ENCODE results near the gene CTSS.

The CTSS gene

DNA sequence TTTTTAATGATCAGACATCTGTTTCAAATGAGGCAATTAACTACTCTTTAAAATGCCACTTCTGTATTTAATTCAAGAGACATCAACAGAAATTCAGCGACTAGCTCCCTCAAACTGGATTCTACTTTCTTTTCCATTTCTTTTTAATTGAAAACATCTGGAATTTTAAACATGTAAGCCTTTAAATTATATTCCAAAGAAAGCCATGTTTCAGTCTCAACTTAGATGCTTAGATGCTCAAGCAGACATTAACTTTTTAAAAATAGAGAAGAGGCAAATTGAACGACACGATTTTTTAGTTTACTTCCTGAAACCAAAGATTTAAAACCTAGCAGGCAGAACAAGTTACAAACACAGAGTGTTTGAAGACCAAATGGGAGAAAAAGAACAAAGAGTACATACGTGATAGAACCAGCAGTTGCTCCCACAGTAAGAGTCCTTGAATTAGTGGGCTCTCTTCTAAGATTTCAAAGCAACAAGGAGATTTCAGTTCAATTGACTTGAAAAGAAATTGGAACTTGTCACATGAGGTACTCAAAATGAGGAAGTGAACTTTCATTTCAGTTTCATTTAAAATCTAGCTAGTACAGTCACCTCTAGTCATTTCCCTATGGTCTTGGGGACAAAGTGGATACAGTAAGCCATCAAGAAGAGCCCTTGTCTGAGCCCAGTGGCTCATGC, at the start of gene CTSS:
TSS of gene CTSS (minus strand) at position 483 of the 681 bp plus-strand sequence. CDS start 1,015 bp downstream, outside the sequence.
- no peak within 1 kb of the TSS for H3K27ac ChIP-seq
- TF ChIP-seq, protein P1, sequence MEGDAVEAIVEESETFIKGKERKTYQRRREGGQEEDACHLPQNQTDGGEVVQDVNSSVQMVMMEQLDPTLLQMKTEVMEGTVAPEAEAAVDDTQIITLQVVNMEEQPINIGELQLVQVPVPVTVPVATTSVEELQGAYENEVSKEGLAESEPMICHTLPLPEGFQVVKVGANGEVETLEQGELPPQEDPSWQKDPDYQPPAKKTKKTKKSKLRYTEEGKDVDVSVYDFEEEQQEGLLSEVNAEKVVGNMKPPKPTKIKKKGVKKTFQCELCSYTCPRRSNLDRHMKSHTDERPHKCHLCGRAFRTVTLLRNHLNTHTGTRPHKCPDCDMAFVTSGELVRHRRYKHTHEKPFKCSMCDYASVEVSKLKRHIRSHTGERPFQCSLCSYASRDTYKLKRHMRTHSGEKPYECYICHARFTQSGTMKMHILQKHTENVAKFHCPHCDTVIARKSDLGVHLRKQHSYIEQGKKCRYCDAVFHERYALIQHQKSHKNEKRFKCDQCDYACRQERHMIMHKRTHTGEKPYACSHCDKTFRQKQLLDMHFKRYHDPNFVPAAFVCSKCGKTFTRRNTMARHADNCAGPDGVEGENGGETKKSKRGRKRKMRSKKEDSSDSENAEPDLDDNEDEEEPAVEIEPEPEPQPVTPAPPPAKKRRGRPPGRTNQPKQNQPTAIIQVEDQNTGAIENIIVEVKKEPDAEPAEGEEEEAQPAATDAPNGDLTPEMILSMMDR (IDR thresholded peaks at IDR 0.05), result no peak
- no peaks in the 10 kb centered on the region for H3K36me3 ChIP-seq (ENCODE audit: control insufficient read depth, insufficient read depth, low read length)
- peak within 1 kb of the TSS; percentile 6 for H3K4me2 ChIP-seq (ENCODE audit: low read length)
- H3K4me3 ChIP-seq (ENCODE audit: low read depth, low read length), result peak within 1 kb of the TSS; percentile 17
- H3K27me3 ChIP-seq (ENCODE audit: control insufficient read depth, insufficient read depth, low read length), result no peaks in the 10 kb centered on the region
- H3K79me2 ChIP-seq, result no peaks in the 10 kb centered on the region
- no peak within 1 kb of the TSS for H3K9ac ChIP-seq
- no peaks in the 10 kb centered on the region for H3K4me1 ChIP-seq
- no peaks in the 10 kb centered on the region for H3K9me3 ChIP-seq (ENCODE audit: control insufficient read depth, low read length)
- H2AFZ ChIP-seq, result peak within 1 kb of the TSS; percentile 62

DNA sequence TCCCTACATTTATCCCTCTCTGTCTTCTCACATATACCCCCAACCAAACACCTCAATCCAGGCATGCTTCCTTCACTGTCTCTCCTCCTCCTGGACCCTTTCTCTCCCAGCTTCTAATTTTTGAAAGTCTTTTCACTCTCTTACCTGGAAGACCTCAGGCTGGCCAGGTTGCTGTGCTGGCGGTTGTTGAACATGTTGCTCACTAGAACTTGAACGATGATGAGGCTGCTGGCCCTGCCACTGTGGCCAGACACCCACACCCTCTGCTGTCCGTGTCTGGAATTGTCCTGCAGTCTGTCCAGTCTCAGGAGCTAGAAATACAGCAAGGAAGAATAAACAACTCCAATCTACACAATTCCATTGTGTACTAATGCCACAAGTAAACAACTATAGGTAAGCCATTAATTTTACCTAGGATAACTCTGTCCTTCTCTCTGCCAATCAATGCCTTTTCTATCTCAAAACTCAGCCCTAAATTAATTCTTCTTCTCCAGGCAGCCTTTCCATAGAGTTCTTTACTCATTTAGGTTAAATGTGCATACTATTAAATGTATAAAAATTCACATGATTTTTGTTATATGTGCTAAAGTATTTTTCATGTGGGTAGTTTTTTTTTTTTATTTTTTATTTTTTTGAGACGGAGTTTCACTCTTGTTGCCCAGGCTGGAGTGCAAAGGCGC, 47.6 kb upstream of the CTSS start:
- Histone ChIP-seq H3K27ac (no peak overlapping the region), H3K4me2 (ENCODE audit: low read length) (no peak overlapping the region), H3K4me3 (ENCODE audit: low read depth, low read length) (no peak overlapping the region), H3K4me1 (no peaks in the 10 kb centered on the region), H2AFZ (no peak overlapping the region), H3K79me2 (no peaks in the 10 kb centered on the region), H3K36me3 (ENCODE audit: control insufficient read depth, insufficient read depth, low read length) (no peaks in the 10 kb centered on the region), H3K27me3 (ENCODE audit: control insufficient read depth, insufficient read depth, low read length) (no peaks in the 10 kb centered on the region), H3K9ac (no peak overlapping the region), H3K9me3 (ENCODE audit: control insufficient read depth, low read length) (no peaks in the 10 kb centered on the region)
- TF ChIP-seq, protein P1 (IDR thresholded peaks at IDR 0.05), result peak; percentile 25

DNA sequence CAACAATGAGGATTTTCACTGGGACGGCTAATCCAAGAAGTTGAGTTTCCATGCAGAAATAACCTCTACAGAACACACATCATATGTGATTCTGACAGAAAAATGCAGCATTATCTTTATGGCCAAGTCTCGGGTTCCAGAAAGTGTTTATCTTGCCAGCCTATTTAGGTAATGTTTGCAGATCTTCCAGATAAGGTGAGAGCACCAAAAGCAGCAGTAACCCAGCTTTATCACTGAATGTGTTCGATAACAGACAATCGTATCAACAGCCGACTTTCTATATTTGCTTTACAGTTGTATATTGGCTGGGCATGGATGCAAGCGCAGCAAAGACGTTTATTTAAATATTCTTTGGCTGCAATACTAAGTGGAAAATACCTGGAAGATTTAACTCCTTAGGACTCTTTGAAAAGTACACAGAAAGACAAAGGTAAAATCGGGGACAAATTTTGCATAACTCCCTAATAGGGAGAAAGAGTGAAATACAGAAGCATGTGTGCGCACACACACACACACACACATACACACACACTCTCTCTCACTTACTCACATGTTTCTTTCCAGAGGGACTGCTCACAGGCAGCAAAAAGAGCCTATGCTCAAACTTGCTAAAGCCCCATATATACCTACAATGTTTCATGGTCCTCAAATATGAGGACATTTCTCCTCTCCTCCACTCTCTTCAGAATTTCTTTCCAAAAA, 45.5 kb upstream of the CTSS start:
- Histone ChIP-seq H3K27me3 (ENCODE audit: control insufficient read depth, insufficient read depth, low read length) (no peaks in the 10 kb centered on the region), H3K9me3 (ENCODE audit: control insufficient read depth, low read length) (no peaks in the 10 kb centered on the region), H3K4me2 (ENCODE audit: low read length) (no peak overlapping the region), H3K36me3 (ENCODE audit: control insufficient read depth, insufficient read depth, low read length) (no peaks in the 10 kb centered on the region), H3K4me3 (ENCODE audit: low read depth, low read length) (no peak overlapping the region), H3K4me1 (no peaks in the 10 kb centered on the region), H2AFZ (no peak overlapping the region), H3K79me2 (no peaks in the 10 kb centered on the region), H3K27ac (no peak overlapping the region), H3K9ac (no peak overlapping the region)
- TF ChIP-seq, protein P1 (IDR thresholded peaks at IDR 0.05), result no peak

DNA sequence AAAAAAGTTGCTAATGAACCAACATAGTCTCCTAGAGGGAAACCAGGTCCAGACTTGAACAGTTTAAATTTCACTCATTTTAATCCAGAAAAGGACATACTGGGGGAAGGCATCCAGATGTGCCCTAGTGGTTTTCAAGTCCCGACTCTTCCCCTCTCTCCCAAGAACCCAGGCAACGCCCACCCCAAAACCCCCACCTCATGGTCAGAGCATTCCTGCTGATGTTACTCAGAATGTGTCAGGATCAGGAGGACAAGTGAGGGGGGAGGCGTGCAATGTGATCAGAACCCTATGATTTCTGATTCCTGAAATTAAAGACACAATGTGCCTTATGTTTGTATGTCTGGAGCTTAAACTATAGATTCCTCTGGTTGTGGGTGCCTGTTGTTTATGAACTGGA, 44.1 kb upstream of the CTSS start:
- Histone ChIP-seq H3K4me1 (no peaks in the 10 kb centered on the region), H3K79me2 (no peaks in the 10 kb centered on the region), H3K9ac (no peak overlapping the region), H3K4me3 (ENCODE audit: low read depth, low read length) (no peak overlapping the region), H3K27ac (no peak overlapping the region), H2AFZ (no peak overlapping the region), H3K4me2 (ENCODE audit: low read length) (no peak overlapping the region), H3K36me3 (ENCODE audit: control insufficient read depth, insufficient read depth, low read length) (no peaks in the 10 kb centered on the region), H3K9me3 (ENCODE audit: control insufficient read depth, low read length) (no peaks in the 10 kb centered on the region), H3K27me3 (ENCODE audit: control insufficient read depth, insufficient read depth, low read length) (no peaks in the 10 kb centered on the region)
- TF ChIP-seq, protein P1 (IDR thresholded peaks at IDR 0.05), result no peak

All from parathyroid adenoma (tissue), 2 donors.